Tibial nerve (tissue), 4 donors: ENCODE results near the gene TMEM132C.

Experiments
- EP300 ChIP-seq, 2 donors: sonication (generic); formaldehyde crosslinking; IDR thresholded peaks; one replicate each; pipeline ENCODE4 v1.6.1; 2017; ENCODE audit warnings: antibody characterized with exemption in 2 of 2, mild to moderate bottlenecking in 1 of 2
- POLR2A ChIP-seq, 2 donors: fragments of 450-650 bp; IDR thresholded peaks; one replicate each; pipeline ENCODE4 v1.6.1; 2017; ENCODE audit warnings: antibody characterized with exemption in 2 of 2, mild to moderate bottlenecking in 2 of 2, moderate library complexity in 2 of 2
- TF ChIP-seq, protein P1 (sequence below), 5 experiments: fragments of 200-600 bp in 3 of 5; fragments of 450-650 bp in 2 of 5; sonication (generic) in 3 of 5; IDR thresholded peaks; one replicate each; pipeline ENCODE4 v1.5.1; 2016 to 2019; ENCODE audit warnings: antibody characterized with exemption in 5 of 5, mild to moderate bottlenecking in 3 of 5, moderate library complexity in 2 of 5

DNA sequence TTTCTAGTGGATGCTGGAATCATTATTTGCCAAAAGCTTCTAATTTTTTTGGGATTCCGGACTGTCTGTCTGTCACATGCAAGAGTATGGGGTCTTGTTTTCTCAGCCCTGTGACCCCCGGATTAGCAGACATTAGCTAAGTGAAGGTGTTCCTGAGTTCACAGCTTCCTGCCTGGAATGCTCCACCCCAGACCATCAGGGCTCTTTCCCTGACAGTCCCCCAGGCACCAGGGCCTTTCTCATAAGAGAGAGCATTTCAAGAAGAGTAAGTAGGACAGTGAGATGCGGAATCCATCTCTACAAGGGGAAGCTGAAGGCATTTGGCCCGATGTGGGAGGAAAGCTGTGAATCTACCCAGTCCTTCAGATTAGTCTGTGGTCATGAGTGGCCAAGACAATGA is 427.5 kb downstream of the TMEM132C start:
- TF ChIP-seq, protein P1, sequence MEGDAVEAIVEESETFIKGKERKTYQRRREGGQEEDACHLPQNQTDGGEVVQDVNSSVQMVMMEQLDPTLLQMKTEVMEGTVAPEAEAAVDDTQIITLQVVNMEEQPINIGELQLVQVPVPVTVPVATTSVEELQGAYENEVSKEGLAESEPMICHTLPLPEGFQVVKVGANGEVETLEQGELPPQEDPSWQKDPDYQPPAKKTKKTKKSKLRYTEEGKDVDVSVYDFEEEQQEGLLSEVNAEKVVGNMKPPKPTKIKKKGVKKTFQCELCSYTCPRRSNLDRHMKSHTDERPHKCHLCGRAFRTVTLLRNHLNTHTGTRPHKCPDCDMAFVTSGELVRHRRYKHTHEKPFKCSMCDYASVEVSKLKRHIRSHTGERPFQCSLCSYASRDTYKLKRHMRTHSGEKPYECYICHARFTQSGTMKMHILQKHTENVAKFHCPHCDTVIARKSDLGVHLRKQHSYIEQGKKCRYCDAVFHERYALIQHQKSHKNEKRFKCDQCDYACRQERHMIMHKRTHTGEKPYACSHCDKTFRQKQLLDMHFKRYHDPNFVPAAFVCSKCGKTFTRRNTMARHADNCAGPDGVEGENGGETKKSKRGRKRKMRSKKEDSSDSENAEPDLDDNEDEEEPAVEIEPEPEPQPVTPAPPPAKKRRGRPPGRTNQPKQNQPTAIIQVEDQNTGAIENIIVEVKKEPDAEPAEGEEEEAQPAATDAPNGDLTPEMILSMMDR (IDR thresholded peaks at IDR 0.05): no peak
- no peak for TF ChIP-seq EP300 (IDR thresholded peaks at IDR 0.05)
- no peak for TF ChIP-seq POLR2A (IDR thresholded peaks at IDR 0.05)
